Measurements from ENCODE around the gene TBC1D32. TPM values are rescaled to one million over a fixed set of nuclear protein-coding genes. Genes with fewer than 3 reads are reported as not detected.
A peak's percentile ranks its signal among the peaks of the same experiment; 100 is the strongest.
"Not testable (repeated sequence)": the region's sequence is repeated elsewhere in the genome, so short reads cannot be mapped to it uniquely, and the experiment has no call there.

The TBC1D32 gene
- total RNA-seq, 2 experiments from 2014 or later, result 7.3 to 12.7 TPM

- DNase-seq, result no peak
- Mint-ChIP-seq H3K4me1 (no peaks in the 10 kb centered on the region), H3K9me3 (ENCODE audit: low read depth) (no peaks in the 10 kb centered on the region), H3K27ac (no peak overlapping the region), H3K27me3 (no peaks in the 10 kb centered on the region), H3K36me3 (peaks cover 2% of the 10 kb centered on the region), H3K4me3 (no peak overlapping the region)
- CTCF ChIA-PET, result no interaction called here
- no peak for ATAC-seq
Measured at GRCh38 chr6:121110733-121111132, 223.5 kb downstream of the TBC1D32 start.

DNA sequence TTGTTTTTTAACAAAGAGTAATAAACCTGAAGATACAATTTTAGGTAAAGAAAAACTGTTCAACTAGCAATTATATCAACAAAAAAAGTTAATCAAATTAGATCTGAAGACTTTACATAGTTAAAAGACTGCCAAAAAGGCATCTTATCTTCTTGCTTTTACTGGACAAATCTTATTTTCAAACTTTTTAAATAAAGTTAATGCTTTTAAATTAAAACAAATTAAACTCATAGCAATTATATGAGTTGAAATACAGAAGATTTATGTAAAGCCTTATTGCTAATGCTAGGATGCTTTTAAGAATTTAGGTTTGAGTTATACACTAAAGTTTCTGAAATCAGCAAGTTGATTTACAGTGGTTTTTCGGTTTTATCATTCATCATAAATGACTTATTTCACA is 227.3 kb downstream of the TBC1D32 start:
- DNase-seq (no peak), ATAC-seq (no peak)
- no peak overlapping the region for H3K4me3 Mint-ChIP-seq
- H3K9me3 Mint-ChIP-seq (ENCODE audit: low read depth), result peaks cover 3% of the 10 kb centered on the region
- CTCF ChIA-PET, result no interaction called here
- H3K27me3 Mint-ChIP-seq, result no peaks in the 10 kb centered on the region
- H3K36me3 Mint-ChIP-seq, result peaks cover 5% of the 10 kb centered on the region
- H3K27ac Mint-ChIP-seq, result no peak overlapping the region
- no peaks in the 10 kb centered on the region for H3K4me1 Mint-ChIP-seq

- CTCF ChIA-PET, result no interaction called here
- no peaks in the 10 kb centered on the region for H3K27me3 Mint-ChIP-seq
- no peaks in the 10 kb centered on the region for H3K4me1 Mint-ChIP-seq
- peaks cover 3% of the 10 kb centered on the region for H3K36me3 Mint-ChIP-seq
- DNase-seq, result no peak
- no peak overlapping the region for H3K27ac Mint-ChIP-seq
- H3K4me3 Mint-ChIP-seq, result no peak overlapping the region
- ATAC-seq, result no peak
- peaks cover 5% of the 10 kb centered on the region for H3K9me3 Mint-ChIP-seq (ENCODE audit: low read depth)
Measured at GRCh38 chr6:121105461-121105860, 228.8 kb downstream of the TBC1D32 start.

GRCh38 chr6:121093928-121094327 is 240.4 kb downstream of the TBC1D32 start:
- Mint-ChIP-seq H3K9me3 (ENCODE audit: low read depth) (no peaks in the 10 kb centered on the region), H3K27ac (no peak overlapping the region), H3K27me3 (no peaks in the 10 kb centered on the region), H3K4me3 (no peak overlapping the region), H3K4me1 (no peaks in the 10 kb centered on the region), H3K36me3 (no peaks in the 10 kb centered on the region)
- CTCF ChIA-PET, result no interaction called here
- DNase-seq (no peak), ATAC-seq (no peak)

DNA sequence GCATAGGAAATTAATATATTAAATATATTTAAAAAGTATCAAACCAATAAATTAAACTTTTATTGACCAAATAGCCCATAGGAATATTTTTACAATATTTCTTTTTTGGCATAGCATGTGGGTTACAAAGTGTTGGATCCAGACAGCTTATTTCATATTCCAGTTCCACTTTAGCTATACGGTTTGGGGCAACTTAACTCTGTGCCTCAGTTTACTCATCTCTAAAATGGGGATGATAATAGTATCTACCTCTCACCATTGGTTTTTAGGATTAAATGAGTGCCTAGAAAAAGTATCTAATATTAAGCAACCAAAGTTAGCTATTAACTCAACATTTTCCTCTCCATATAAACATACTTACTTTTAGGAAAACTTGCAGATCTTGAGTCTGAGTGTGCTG is 243.8 kb downstream of the TBC1D32 start:
- Mint-ChIP-seq H3K27me3 (no peaks in the 10 kb centered on the region), H3K4me1 (no peaks in the 10 kb centered on the region), H3K9me3 (ENCODE audit: low read depth) (no peaks in the 10 kb centered on the region), H3K4me3 (no peak overlapping the region), H3K27ac (no peak overlapping the region), H3K36me3 (no peaks in the 10 kb centered on the region)
- CTCF ChIA-PET, result no interaction called here
- ATAC-seq (no peak), DNase-seq (no peak)

- Mint-ChIP-seq H3K4me1 (no peaks in the 10 kb centered on the region), H3K4me3 (no peak overlapping the region), H3K9me3 (ENCODE audit: low read depth) (no peaks in the 10 kb centered on the region), H3K27me3 (no peaks in the 10 kb centered on the region), H3K27ac (no peak overlapping the region), H3K36me3 (no peaks in the 10 kb centered on the region)
- CTCF ChIA-PET, result no interaction called here
- ATAC-seq (no peak), DNase-seq (no peak)
Measured at GRCh38 chr6:121086876-121087275, 247.4 kb downstream of the TBC1D32 start.

DNA sequence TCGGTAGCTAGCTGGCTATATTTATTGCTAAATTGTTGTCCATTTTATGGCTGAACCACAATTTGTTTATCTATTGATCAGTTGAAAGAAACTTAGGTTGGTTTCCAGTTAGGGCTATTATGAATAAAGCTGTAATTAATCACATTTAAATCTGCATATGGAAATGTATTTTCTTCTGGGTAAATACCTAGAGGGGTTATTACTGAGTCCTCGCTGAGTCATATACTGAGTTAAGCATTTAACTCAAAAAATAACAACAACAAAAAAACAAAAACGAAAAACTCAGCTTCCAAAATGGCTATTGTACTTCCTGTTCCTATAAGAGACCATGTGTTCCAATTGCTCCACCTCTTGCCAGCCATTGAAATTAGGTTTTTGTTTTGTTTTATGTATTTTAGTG is 258.2 kb downstream of the TBC1D32 start:
- DNase-seq, result no peak
- no peak for ATAC-seq
- peaks cover 8% of the 10 kb centered on the region for H3K4me1 Mint-ChIP-seq
- H3K27ac Mint-ChIP-seq, result no peak overlapping the region
- H3K9me3 Mint-ChIP-seq (ENCODE audit: low read depth), result no peaks in the 10 kb centered on the region
- H3K27me3 Mint-ChIP-seq, result no peaks in the 10 kb centered on the region
- H3K36me3 Mint-ChIP-seq, result no peaks in the 10 kb centered on the region
- CTCF ChIA-PET, result interaction anchor here (2.1 kb wide), 1 partner anchor 20 kb away, joined by 7 read pairs; no protein-coding TSS in a partner anchor
- no peak overlapping the region for H3K4me3 Mint-ChIP-seq

GRCh38 chr6:121068749-121069148 is 265.5 kb downstream of the TBC1D32 start:
- ATAC-seq; DNase-seq; CTCF ChIA-PET; H3K36me3 Mint-ChIP-seq; H3K4me3 Mint-ChIP-seq; H3K4me1 Mint-ChIP-seq; H3K27ac Mint-ChIP-seq; H3K9me3 Mint-ChIP-seq (ENCODE audit: low read depth); H3K27me3 Mint-ChIP-seq: not testable (repeated sequence)

DNA sequence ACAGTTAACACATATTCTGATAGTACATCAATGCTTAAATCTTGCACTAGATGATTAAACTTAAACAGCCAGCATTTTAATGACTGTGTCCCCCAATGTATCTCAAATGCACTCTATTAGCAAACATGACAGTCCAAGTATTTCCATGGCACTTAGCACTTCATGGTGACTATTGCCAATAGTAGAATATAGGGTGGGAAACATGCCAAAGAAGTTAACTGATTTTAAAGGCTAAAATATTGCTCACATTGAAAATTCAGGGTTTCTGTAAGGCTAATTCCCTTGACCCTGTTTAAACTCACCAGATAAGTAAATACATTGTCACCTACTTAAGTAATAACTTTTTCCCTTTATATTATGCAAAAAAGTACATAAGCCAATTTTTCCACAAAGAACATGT is 266.9 kb downstream of the TBC1D32 start:
- Mint-ChIP-seq H3K9me3 (ENCODE audit: low read depth) (peaks cover 15% of the 10 kb centered on the region), H3K4me3 (no peak overlapping the region), H3K27me3 (no peaks in the 10 kb centered on the region), H3K27ac (no peak overlapping the region), H3K36me3 (peaks cover 5% of the 10 kb centered on the region), H3K4me1 (no peaks in the 10 kb centered on the region)
- DNase-seq (no peak), ATAC-seq (no peak)
- CTCF ChIA-PET, result no interaction called here

DNA sequence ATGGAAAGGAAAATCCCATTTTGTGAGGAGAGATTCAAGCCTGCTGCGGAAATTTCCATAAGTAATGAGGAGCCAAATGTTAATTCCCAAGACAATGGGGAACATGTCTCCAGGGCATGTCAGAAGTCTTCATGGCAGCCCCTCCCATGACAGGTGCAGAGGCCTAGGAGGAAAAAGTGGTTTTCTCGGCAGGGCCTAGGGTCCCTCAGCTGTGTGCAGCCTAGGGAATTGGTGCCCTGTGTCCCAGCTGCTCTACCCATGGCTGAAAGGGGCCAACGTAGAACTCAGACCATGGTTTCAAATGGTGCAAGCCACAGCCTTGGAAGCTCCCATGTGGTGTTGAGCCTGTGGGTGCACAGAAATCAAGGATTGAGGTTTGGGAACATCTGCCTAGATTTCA is 269.9 kb downstream of the TBC1D32 start:
- H3K4me3 Mint-ChIP-seq, result no peak overlapping the region

DNA sequence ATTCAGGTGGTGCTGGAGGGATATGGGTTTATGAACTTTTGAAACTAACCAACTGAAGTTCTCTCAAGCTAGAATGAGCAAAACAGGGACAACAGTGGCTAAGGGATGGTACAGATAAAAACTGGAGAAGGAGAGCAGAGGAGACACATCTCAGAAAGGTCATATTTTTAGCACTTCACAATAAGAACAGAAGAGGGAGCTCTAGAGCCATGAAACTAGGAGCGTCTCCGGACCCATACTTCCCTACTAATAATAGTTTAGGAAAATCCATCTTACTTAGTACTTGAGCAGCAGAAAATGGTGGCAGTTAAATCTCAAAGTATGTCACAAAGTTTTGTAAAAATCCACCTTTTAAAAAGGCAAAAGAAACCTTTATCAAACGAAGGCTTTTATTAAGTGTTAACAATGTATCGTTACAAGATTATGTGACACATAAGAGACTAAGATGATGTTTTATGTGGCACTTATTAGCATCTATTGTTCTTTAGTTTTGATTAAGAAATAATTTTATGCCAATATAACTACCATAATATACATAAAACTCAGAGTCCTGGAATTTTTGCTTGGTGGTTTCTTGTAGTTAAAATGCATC is 278.6 kb downstream of the TBC1D32 start:
- Mint-ChIP-seq H3K27me3 (no peaks in the 10 kb centered on the region), H3K4me3 (no peak overlapping the region), H3K36me3 (no peaks in the 10 kb centered on the region), H3K4me1 (no peaks in the 10 kb centered on the region), H3K27ac (no peak overlapping the region), H3K9me3 (ENCODE audit: low read depth) (no peaks in the 10 kb centered on the region)
- CTCF ChIA-PET, result interaction anchor here (1.2 to 5.1 kb wide), 5 partner anchors 12 to 348 kb away, joined by 3 to 41 read pairs (median 4); no protein-coding TSS in a partner anchor
- no peak for DNase-seq
- peak; percentile 36 for ATAC-seq

More for the DNA sequence above, 269.9 kb downstream of the TBC1D32 start:
- no peaks in the 10 kb centered on the region for H3K27me3 Mint-ChIP-seq
- peaks cover 1% of the 10 kb centered on the region for H3K36me3 Mint-ChIP-seq
- no peak for ATAC-seq
- H3K4me1 Mint-ChIP-seq, result no peaks in the 10 kb centered on the region
- peaks cover 15% of the 10 kb centered on the region for H3K9me3 Mint-ChIP-seq (ENCODE audit: low read depth)
- no peak for DNase-seq
- no peak overlapping the region for H3K27ac Mint-ChIP-seq
- CTCF ChIA-PET, result no interaction called here

GRCh38 chr6:121048593-121048992 is 285.7 kb downstream of the TBC1D32 start:
- ATAC-seq; DNase-seq; H3K27me3 Mint-ChIP-seq; H3K36me3 Mint-ChIP-seq; H3K4me3 Mint-ChIP-seq; H3K9me3 Mint-ChIP-seq (ENCODE audit: low read depth); CTCF ChIA-PET; H3K27ac Mint-ChIP-seq; H3K4me1 Mint-ChIP-seq: not testable (repeated sequence)

DNA sequence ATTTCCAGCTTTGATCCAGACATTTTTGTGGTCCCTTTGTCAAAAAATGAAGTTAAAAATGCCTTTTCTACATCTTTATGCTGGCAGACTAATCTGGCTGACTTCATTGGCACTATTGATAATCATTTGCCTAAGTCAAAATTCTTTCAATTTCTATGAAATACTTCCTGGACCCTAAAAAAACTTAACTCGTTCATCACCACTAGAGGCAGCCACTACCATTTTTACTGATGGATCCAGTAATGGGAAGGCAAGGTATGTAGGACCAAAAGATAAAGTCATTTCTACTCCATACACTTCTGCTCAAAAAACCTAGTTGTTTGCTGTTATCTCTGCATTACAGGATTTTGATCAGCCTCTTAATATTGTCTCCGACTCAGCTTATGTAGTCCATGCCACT is 289.4 kb downstream of the TBC1D32 start:
- H3K27ac Mint-ChIP-seq; H3K27me3 Mint-ChIP-seq; CTCF ChIA-PET; H3K36me3 Mint-ChIP-seq; H3K9me3 Mint-ChIP-seq (ENCODE audit: low read depth); H3K4me1 Mint-ChIP-seq; DNase-seq; ATAC-seq; H3K4me3 Mint-ChIP-seq: not testable (repeated sequence)

GRCh38 chr6:121043706-121044105 is 290.6 kb downstream of the TBC1D32 start:
- not testable (repeated sequence) for H3K4me1 Mint-ChIP-seq; H3K9me3 Mint-ChIP-seq (ENCODE audit: low read depth); DNase-seq; H3K27ac Mint-ChIP-seq; H3K4me3 Mint-ChIP-seq; ATAC-seq; H3K36me3 Mint-ChIP-seq; H3K27me3 Mint-ChIP-seq
- CTCF ChIA-PET, result interaction anchor here (0.8 kb wide), 1 partner anchor 12 kb away, joined by 4 read pairs; no protein-coding TSS in a partner anchor

DNA sequence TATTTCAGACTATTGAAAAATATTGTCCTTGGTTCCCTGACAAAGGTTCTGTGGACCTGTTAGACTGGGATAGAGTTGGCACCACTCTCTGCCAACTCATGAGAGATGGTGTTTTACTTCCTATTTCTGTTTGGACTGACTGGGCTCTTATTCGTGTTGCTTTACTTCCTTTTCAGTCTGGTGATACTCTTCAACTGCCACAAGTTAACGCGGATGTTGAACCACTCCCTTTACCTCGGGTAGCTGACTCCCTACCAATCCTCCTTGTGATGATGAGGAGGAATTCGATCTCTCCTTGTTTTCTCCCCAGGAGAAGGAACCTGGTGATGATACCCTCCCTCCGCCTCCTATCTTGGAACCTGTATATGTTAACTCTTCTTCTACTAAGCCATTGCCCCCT is 291.1 kb downstream of the TBC1D32 start:
- ATAC-seq; H3K36me3 Mint-ChIP-seq; H3K27ac Mint-ChIP-seq; H3K4me1 Mint-ChIP-seq; H3K27me3 Mint-ChIP-seq; H3K4me3 Mint-ChIP-seq; H3K9me3 Mint-ChIP-seq (ENCODE audit: low read depth); DNase-seq: not testable (repeated sequence)
- CTCF ChIA-PET, result interaction anchor here (0.8 kb wide), 1 partner anchor 13 kb away, joined by 4 read pairs; no protein-coding TSS in a partner anchor

Measured in activated CD8-positive, alpha-beta memory T cell treated with anti-CD3 and anti-CD28 coated beads, Interleukin-2, amount 10 ng/mL, durations not matched to agents 7 days and 5 days (primary cell).